ENCODE results near the gene TASP1.

TASP1 gene

DNA sequence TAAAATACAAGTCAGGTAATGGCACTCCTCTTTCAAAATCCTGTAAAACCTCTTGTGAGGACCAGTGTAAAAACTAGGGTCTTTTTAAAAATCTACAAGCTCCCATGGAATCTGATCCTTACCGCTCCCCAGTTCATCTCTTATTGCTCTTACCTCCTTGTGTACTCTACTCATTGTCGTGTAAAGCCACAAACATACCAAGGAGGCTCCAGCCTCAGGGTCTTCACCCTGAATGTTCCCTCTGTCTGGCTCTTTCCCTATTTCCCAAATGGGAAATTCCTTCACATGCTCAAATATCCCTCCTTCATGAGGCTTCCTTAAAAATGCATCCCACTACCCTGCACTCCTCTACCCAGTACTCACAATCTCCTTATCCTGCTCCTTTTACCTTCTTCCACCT is 67.1 kb downstream of the TASP1 start:
- peak; percentile 35 for DNase-seq (ENCODE audit: low read depth, low spot score)

DNA sequence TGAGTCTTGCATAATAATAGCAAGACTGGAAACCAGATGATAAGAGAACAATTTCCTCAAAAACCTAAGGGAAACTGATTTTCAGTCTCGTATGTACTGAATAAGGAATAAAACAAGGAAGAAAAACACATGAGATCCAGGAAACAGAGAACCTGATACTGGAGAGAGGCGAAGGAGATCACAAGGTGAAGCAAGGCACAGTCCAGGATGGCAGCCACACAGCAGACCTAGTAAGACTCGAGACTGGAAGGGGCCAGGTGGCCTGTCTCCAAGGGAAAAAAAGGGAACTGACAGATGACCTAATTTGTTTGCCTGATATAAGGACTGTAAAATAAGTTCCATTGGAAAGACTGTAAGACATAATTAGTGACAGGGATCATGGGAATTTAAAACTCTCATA is 71.1 kb downstream of the TASP1 start:
- DNase-seq (ENCODE audit: low read depth, low spot score): no peak

DNA sequence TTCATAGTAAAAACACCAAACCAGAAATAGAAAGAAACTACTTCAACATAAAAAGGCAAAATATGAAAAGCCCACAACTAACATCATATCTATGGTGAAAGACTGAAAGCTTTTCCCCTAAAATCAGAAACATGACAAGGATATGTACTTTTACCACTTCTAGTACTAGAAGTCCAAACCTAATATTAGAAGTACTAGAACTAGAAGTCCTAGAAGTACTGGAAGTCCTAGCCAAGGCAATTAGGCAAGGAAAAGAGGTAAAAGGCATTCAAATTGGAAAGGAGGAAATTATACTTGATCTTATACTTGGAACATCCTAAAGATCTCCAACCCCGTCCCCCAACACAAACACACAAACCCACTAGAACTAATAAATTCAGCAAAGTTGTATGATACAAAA is 74.9 kb downstream of the TASP1 start:
- DNase-seq (ENCODE audit: low read depth, low spot score): no peak

DNA sequence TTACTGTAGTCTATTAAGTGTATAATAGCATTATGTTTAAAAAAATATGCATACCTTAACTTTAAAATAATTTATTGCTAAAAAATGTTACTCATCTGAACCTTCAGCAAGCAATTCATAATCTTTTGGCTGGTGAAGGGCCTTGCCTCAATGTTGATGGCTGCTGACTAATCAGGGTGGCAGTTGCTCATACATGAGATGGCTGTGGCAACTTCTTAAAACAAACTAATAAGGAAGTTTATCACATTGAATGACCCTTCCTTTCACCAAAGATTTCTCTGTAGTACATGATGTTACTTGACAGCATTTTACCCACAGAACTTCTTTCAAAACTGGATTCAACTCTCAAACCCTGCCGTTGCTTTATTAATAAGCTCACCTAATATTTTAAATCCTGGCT is 84.0 kb downstream of the TASP1 start:
- no peak for DNase-seq (ENCODE audit: low read depth, low spot score)

DNA sequence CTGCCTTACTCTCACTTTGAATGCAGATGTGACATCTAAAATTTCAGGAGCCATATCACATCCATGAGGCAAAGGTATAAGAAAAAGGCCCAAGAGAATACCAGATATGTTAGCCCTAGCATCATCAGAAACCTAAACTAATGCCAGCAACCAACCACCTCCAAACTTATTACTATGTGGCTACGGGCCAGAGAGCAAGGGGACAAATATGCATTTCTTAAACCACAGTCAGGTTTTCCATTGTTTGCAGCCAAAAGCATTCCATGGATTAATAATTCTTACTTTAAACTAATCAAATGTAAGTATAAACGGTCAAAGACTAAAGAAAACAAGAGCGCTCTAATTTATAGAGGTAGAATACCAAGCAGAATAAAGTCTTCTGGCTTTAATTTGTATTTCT is 84.7 kb downstream of the TASP1 start:
- DNase-seq (ENCODE audit: low read depth, low spot score): no peak

DNA sequence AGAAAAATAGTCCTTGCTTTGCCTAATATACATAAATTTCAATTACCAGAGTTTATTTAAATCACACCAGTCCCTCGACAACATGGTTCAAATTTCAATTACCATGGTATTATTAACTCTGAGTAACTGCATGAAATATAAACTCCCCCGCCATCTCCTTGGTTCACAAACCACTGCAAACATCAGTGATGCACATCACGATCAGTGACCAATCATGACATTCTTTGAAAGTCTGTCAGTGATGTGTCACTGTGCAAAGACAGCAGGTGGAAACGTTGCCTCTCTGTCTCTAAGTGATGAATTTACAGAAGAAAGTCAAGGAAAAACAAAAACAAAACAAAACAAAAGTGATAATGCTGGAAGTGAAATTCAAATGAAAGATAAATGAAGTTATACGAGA is 86.7 kb downstream of the TASP1 start:
- DNase-seq (ENCODE audit: low read depth, low spot score): no peak

DNA sequence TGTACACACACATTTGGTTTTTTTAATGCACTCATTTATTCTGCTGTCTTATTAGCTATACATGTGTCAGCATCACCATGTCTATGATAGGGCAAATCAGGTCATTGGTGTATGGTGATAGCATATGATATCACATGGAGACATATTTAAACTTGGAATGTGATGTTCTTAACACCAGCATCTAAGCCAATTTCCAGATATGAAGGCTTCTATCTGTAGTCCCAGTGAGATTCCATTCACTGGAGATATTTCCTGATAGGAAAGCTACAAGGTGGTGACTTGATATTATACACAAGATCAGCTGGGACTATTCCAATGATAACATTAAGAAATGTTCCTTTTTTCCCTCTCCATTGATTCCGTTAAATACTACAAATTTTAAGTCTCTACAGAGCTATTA is 89.3 kb downstream of the TASP1 start:
- DNase-seq (ENCODE audit: low read depth, low spot score): no peak

DNA sequence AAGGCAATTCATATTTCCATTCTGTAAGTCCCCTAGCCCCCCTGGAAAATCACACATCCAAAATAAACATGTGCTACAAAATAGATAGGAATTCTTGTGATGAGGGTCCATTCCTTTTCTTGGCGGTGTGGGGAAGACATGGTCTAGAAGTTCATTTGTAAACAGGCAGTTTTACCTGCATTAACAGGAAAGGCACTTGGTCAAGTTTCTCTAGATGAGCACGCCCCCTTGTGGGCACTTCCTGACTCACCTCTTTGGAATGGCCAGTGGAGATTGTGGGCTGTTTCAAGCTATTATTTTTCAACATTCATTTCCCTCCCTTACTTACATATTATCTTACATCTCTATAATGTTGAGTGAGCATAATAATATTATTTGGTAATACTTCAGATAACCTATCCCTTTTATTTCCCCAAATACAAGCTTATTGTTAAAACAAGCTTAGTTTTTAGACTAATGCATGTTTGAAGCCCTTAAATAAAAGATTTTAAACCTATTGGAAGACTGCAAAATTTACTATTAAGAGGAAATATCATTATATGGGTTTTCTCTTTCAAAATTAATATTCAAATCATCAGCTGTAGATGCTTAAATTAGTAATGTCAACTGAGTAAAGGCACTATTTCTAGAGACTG is 92.1 kb downstream of the TASP1 start:
- DNase-seq (ENCODE audit: low read depth, low spot score): peak; percentile 71

DNA sequence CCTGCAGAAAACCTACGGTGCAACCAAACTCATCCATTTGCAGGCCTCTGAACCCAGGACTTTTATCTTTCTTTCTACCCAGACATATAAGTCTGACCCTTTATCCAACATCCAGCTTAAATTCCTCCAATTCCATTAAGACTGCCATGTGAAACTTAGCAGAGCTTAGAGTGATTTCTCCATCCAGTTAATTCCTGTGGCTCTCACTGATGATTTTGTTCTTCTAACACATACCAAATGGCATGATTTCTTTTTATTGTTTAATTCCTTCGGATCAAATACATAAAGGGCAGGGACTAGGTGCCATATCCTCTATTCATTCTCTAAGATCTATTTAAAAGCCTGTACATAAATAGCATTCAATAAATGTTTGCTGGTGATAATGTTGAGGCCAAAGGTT is 92.9 kb downstream of the TASP1 start:
- DNase-seq (ENCODE audit: low read depth, low spot score): no peak

DNA sequence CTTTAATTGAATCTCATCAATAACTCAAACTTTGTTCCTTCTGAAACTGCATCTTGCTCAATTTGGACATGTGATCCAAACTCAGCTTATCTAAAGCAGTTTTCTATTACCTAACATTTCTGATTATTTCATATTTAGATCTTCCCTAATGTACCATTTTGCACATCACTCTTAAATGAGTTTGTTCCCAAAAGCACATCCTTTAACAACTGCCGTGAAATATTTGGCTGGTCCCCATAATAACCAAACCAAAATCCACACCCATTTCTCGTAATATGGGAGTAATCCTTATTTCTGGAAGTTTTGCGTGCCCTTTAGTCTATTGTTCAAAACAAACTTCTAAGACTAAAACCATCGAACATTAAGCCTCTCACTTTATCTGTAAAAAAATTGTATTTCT is 94.9 kb downstream of the TASP1 start:
- DNase-seq (ENCODE audit: low read depth, low spot score): no peak

DNA sequence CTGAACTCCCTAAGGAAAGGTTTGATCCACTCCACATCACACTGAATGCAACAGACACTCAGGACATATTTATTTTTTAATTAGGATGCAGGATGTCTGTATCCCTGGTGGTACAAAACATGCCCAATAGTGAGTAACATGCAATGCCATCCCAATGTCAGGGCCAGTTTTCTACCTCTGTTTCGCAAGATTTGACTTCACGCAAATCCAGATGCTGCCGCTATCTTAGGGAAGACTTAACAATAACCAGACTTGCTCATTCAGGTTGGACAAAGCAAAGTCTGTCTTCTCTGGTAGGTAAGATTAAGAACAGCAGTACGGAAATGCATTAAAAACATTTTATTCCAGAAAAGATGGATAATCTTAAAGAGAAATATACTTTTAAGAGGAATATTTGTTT is 103.1 kb downstream of the TASP1 start:
- no peak for DNase-seq (ENCODE audit: low read depth, low spot score)

DNA sequence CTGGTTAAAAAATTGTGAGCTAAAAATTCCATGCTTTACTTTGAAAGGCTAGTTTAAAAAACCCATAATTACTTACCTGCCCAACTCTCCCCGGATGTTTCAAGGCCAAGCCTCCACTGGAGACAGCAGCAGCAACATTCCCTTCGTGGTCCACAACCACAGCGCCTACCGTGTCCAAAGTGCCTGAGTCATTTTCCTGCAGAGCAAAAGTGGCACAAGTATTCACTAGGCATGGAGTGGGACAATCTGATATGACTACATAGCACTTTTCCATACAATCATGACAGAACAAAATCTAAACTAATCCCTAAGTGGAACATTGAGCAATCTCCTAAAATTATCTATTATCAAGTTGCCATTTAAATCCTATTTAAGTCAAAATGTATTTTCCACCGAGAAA is 104.8 kb downstream of the TASP1 start:
- no peak for DNase-seq (ENCODE audit: low read depth, low spot score)

DNA sequence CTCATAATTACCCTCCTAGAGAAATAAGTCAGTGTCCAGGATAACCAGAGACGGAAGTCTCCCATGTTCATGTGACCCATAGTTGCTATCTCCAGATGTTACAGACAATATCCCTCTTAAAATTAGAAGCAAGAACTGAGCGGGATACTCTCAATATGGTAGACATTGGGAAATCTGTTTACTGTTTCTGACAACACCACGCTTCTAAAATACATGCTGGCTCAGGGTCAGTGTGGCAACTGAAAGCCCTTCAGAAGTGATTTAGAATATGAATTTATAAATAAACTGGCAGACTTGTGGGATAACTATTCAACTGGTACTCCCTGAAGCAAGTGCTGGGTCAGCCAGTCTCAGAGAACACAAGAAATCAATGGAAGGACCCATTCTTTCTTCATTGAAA is 108.6 kb downstream of the TASP1 start:
- no peak for DNase-seq (ENCODE audit: low read depth, low spot score)

DNA sequence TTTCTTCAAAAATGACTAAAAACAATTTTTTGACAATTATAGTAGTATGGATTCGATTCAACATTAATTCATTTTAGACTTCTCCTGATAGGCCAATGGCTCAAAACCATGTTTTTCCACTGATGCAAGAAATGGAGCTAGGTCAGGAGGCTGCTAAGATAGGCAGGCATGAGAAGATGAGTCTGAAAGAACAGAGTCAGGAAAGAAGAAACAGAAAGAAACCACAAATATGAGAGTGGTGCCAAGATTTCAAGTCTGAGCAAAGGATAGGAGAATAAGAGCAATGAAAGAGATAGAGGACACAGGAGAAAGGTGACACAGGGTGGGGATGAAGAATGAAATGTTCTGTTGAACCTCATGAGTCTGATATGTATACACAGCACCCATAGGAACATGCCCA is 112.2 kb downstream of the TASP1 start:
- DNase-seq (ENCODE audit: low read depth, low spot score): no peak

DNA sequence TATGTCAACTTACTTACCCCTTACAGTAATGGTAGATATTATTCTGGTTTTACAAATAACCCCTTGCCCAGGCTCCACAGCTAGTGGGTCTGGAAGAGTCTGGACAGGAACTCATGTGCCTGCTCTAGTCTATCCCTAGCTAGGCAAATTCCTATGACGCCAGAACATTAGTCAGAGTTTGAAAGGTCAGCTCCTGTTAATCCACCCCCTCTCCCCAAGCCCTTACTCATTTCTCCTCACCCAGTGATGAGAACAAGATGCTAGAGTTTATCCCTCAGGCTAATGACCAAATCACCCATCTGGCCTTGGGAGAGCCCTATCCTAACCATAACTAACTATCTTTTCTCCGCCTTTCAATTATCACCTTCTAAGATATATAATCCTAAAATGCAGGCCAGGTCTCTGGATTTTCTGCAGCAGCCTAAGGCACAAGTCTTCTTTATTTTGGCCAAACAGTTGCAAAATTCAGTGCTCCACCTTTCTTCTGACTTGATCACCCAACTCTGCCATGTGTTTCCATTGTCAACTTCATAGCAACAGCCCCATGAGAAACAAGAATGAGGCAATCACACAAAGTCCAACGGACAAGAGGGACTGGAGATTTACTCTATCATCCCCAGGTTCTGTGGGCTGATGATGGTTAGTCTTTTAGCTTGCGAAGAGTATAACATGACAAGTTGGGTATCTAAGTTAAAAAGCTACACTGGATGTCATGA is 113.3 kb downstream of the TASP1 start:
- peak; percentile 55 for DNase-seq (ENCODE audit: low read depth, low spot score)

DNA sequence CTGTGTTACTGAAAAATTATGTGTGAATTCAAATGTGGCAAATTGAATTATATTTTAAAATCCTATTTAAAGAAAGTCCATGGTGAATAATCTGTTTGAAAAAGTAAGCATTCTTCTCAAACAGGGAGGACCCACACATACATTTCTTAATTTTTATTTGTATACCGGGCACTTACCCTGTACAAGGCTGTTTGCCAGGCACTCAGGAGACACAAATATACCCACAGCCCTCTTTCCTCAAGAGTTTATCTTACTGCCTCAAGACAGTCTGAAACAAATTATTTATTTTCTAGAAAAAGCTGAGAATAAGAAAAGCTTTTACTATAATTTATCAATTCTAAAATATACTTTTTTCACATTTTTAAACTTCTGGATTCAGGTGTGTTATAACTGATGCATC is 114.4 kb downstream of the TASP1 start:
- no peak for DNase-seq (ENCODE audit: low read depth, low spot score)

DNA sequence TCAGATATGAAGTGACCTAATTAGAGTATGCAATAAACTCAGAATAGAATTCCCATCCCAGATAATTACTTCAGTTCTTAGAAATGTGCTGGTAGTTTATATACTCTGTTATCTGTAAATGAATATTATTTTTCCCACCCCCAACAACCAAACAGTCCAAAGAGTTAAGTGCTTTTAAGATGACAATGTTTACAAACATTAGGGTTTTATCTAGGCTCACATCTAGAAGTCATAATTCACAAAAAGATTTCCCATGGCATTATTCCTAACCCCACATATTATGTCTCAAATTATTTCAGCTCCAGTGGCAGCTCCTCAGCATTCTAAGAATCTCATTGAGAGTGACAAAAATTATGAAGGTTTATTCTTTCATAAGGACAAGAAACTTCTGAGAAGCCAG is 120.9 kb downstream of the TASP1 start:
- DNase-seq (ENCODE audit: low read depth, low spot score): no peak

DNA sequence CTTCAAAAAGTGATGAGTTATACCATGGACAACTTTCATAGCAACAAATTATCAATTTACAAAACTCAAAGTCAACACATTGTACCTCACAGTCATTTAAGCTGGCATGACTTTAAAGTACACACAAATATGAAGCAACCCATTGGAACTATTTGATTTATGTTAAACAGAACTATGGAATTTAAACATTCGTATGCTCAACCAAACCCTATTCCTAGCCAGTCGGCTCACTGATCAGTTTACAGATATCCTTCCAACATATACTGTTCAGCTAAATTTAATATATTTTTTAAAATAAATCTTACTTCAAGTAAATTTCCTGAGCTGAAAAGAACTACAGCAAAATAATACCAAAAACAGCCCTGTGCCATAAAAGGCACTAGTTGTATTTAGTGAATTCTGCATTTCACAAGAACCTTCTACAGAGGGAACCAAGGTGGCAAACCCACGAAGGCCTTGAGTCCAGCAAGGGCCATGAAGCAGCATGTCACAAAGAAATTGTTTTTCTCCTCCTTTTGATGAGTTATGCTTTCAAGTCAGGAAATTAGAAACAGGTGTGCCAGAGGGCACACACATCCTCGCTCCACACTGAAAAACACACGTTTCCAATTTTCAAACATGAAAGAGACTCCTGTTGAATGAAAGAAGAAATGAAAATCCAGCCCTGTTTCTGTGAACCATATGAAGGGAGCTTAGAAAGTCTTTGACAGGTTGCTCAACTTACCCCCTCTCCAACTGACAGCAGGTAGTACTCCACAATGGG is 122.8 kb downstream of the TASP1 start:
- no peak for DNase-seq (ENCODE audit: low read depth, low spot score)

DNA sequence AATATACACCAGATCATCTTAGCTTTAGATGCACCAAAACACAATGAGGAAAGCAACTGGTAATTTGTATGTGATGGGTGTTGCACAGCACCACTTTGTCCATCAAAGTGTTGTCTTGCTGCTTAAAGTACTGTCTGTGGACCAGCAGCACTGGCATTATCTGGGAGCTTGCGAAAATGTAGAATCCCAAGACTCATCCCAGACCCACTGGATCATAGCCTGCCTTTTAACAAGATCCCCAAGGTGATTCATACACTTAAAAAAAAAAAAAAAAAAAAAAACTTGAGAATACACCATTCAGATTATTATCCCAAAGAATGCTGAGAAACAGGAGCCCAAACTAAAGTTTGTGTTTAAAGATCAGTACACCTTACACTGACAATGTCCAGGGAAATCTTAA is 123.4 kb downstream of the TASP1 start:
- DNase-seq (ENCODE audit: low read depth, low spot score): no peak

DNA sequence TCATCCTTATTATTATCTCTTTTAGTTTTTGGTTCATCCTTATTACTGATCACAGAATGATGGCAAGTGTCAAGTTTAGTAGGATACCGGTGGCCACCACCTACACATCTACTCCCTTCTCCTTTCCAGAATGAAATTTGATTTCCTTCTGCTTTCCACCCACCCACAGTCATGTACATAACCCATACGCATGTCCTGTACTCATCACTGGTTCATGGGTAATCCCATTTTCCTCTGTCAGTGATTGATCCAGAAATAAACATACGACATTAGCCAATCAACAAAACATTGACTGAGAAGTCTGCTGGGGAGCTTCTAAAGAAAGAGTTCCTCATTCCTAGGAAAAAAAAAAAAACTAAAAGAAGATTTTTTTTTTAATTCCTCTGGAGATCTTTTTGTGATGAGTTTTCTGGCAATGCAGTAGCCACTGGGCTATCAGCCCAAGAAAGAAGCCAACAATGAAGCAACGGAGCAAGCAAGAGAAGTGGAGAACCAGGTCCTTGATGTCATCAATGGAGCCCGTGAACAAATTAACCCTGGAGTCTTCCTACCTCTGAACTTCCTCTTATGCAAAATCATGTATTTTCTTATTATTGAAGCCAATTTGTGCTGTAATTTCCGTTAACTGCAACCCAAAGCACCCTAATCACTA is 127.8 kb downstream of the TASP1 start:
- DNase-seq (ENCODE audit: low read depth, low spot score): no peak

DNA sequence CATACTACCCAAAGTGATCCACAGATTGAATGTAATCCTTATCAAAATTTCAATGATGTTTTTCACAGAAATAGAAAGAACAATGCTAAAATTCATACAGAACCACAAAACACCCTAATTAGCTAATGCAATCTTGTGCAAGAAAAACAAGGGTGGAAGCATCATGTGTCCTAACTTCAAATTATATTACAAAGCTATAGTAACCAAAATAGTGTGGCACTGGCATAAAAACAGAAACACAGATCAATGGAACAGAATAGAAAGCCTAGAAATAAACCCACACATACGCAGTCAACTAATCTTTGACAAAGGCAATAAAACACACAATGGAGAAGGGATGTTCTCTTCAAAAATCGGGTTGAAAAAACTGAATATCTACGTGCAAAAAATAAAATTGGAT is 131.1 kb downstream of the TASP1 start:
- DNase-seq (ENCODE audit: low read depth, low spot score): no peak

DNA sequence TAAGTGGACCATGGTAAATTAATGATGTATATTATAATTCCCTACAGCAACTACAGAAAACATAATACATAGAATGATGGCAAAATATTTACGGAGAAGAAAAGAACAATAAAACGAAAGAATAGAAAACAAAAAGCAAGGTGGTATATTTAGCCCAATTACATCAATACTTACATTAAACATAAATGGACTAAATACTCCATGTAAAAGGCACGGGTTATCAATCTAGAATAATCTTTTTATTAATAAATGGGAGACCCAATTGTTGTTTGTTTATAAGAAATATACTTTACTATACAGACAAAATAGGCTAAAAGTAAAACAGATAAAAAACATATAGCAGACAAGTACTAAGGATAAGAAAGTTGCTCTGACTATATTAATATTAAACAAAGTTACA is 137.2 kb downstream of the TASP1 start:
- DNase-seq (ENCODE audit: low read depth, low spot score): no peak

DNA sequence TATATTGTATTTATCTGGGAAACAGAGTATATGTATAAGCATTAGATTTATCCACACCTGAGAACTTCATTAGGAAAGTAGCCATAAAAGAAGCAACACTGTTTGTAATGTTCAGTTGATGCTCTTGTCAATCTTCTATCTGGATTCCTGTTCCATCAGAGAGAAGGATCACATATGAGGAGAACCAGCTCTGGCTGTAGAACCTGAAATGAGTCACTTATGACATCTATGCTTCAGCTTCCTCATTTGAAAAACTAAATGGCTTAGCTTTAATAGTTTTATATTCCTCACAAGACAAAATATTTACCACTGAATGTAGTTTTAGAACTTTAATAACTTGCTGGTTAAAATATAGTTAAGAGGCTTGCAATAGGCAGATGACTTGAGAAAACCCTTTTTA is 144.7 kb downstream of the TASP1 start:
- no peak for DNase-seq (ENCODE audit: low read depth, low spot score)
